ENCODE measurements around the gene CARD11.
"Not testable (repeated sequence)": the region's sequence is repeated elsewhere in the genome, so short reads cannot be mapped to it uniquely, and the experiment has no call there.

The CARD11 gene

GRCh38 chr7:3041986-3042675 lies 1.5 kb downstream of the CARD11 start:
- Mint-ChIP-seq H3K9me3 (no peaks in the 10 kb centered on the region), H3K36me3 (ENCODE audit: low read depth) (peaks cover 31% of the 10 kb centered on the region), H3K4me1 (ENCODE audit: low read depth) (peaks cover 51% of the 10 kb centered on the region), H3K4me3 (peak overlapping the region; percentile 96), H3K27ac (peak overlapping the region; percentile 50), H3K27me3 (ENCODE audit: low read depth) (no peaks in the 10 kb centered on the region)

- Mint-ChIP-seq H3K36me3 (ENCODE audit: low read depth) (peaks cover 36% of the 10 kb centered on the region), H3K4me1 (ENCODE audit: low read depth) (peaks cover 54% of the 10 kb centered on the region)
Measured at GRCh38 chr7:3039787-3040186, 3.9 kb downstream of the CARD11 start.

DNA sequence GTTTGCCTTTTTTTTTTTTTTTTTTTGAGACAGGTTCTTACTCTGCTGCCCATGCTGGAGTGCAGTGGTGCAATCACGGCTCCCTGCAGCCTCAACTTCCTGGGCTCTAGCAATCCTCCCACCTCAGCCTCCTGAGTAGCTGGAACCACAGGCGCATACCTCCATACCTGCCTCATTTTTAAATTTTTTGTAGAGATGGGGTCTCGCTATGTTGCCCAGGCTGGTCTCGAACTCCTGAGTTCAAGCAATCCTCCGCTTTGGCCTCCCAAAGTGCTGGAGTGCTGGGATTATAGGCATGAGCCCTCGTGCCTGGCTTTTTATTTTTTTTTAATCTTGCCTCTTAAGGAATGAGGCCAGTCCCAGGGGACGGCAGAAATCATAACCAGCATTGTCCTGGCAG lies 5.7 kb downstream of the CARD11 start:
- not testable (repeated sequence) for H3K27me3 Mint-ChIP-seq (ENCODE audit: low read depth); H3K4me3 Mint-ChIP-seq; H3K9me3 Mint-ChIP-seq
- Mint-ChIP-seq H3K36me3 (ENCODE audit: low read depth) (peaks cover 42% of the 10 kb centered on the region), H3K4me1 (ENCODE audit: low read depth) (peaks cover 56% of the 10 kb centered on the region), H3K27ac (peak overlapping the region; percentile 59)

More at GRCh38 chr7:3039787-3040186, 3.9 kb downstream of the CARD11 start:
- peak overlapping the region; percentile 47 for H3K27ac Mint-ChIP-seq
- peak overlapping the region; percentile 61 for H3K4me3 Mint-ChIP-seq
- H3K27me3 Mint-ChIP-seq (ENCODE audit: low read depth) = no peaks in the 10 kb centered on the region
- no peaks in the 10 kb centered on the region for H3K9me3 Mint-ChIP-seq

GRCh38 chr7:3037259-3037658 lies 6.4 kb downstream of the CARD11 start:
- Mint-ChIP-seq H3K4me1 (ENCODE audit: low read depth) (peaks cover 51% of the 10 kb centered on the region), H3K27me3 (ENCODE audit: low read depth) (no peaks in the 10 kb centered on the region), H3K36me3 (ENCODE audit: low read depth) (peaks cover 42% of the 10 kb centered on the region), H3K27ac (no peak overlapping the region), H3K4me3 (no peak overlapping the region), H3K9me3 (no peaks in the 10 kb centered on the region)

- Mint-ChIP-seq H3K4me1 (ENCODE audit: low read depth) (peaks cover 42% of the 10 kb centered on the region), H3K36me3 (ENCODE audit: low read depth) (peaks cover 43% of the 10 kb centered on the region), H3K9me3 (no peaks in the 10 kb centered on the region), H3K4me3 (no peak overlapping the region), H3K27me3 (ENCODE audit: low read depth) (no peaks in the 10 kb centered on the region), H3K27ac (no peak overlapping the region)
Measured at GRCh38 chr7:3034591-3035150, 9.0 kb downstream of the CARD11 start.

GRCh38 chr7:3033581-3033980 lies 10.1 kb downstream of the CARD11 start:
- Mint-ChIP-seq H3K4me1 (ENCODE audit: low read depth) (peaks cover 45% of the 10 kb centered on the region), H3K9me3 (no peaks in the 10 kb centered on the region), H3K4me3 (no peak overlapping the region), H3K27ac (no peak overlapping the region), H3K36me3 (ENCODE audit: low read depth) (peaks cover 40% of the 10 kb centered on the region), H3K27me3 (ENCODE audit: low read depth) (no peaks in the 10 kb centered on the region)

DNA sequence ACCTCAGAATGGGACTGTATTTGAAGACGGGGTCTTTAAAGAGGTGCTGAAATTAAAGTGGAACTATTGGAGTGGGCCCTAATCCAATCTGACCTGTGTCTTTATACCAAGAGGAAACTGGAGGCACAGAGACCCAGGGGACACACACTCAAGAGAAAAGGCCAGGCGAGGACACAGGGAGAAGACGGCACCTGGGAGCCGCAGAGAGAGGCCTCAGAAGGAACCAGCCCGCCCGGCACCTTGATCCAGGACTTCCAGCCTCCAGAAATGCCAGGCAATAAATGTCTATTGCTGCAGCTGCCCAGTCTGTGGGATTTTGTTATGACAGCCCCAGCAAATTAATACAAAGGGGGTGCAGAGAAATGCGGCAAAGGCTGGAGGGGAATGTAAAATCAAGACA lies 10.5 kb downstream of the CARD11 start:
- Mint-ChIP-seq H3K4me3 (no peak overlapping the region), H3K27ac (peak overlapping the region; percentile 14), H3K9me3 (no peaks in the 10 kb centered on the region), H3K27me3 (ENCODE audit: low read depth) (no peaks in the 10 kb centered on the region), H3K36me3 (ENCODE audit: low read depth) (peaks cover 38% of the 10 kb centered on the region), H3K4me1 (ENCODE audit: low read depth) (peaks cover 45% of the 10 kb centered on the region)

DNA sequence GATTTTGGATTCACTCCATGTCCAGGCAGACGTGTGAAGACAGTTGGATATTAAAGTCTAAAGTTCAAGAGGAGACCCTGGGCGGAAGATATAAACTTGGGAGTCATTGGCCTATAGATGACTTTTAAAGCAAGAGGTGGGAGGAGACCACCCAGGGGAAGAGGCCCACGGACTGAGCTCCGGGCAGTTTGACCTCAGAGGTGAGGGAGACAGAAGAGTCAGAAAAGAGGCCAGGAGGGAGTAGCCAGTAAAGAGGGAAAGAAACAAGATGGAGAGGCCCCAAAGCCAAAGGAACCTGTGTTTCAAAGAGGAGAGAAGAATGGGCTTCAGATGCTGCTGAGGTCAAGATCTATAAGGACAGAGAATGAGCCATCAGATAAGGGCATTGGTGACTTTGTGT lies 11.4 kb downstream of the CARD11 start:
- H3K27me3 Mint-ChIP-seq (ENCODE audit: low read depth) = no peaks in the 10 kb centered on the region
- H3K36me3 Mint-ChIP-seq (ENCODE audit: low read depth) = peaks cover 42% of the 10 kb centered on the region
- H3K4me1 Mint-ChIP-seq (ENCODE audit: low read depth) = peaks cover 48% of the 10 kb centered on the region
- H3K27ac Mint-ChIP-seq = peak overlapping the region; percentile 19
- peaks cover 3% of the 10 kb centered on the region for H3K9me3 Mint-ChIP-seq
- H3K4me3 Mint-ChIP-seq = no peak overlapping the region

DNA sequence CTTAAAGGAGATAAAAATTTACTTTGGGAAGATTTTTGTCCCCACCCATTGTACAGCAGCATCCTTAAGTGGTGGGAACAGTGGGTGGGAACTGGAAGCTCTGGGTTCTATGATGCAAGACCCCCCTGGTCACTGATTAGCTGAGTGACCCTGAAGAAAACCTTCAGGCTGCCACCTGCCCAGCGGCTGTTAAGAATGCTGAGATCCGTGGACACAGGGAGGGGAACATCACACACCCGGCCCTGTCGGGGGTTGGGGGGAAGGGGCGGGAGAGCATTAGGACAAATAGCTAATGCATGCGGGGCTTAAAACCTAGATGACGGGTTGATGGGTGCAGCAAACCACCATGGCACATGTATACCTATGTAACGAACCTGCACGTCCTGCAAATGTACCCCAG lies 14.5 kb downstream of the CARD11 start:
- Mint-ChIP-seq H3K9me3 (peaks cover 14% of the 10 kb centered on the region), H3K27ac (no peak overlapping the region), H3K4me3 (no peak overlapping the region), H3K36me3 (ENCODE audit: low read depth) (peaks cover 56% of the 10 kb centered on the region), H3K27me3 (ENCODE audit: low read depth) (no peaks in the 10 kb centered on the region), H3K4me1 (ENCODE audit: low read depth) (peaks cover 42% of the 10 kb centered on the region)

DNA sequence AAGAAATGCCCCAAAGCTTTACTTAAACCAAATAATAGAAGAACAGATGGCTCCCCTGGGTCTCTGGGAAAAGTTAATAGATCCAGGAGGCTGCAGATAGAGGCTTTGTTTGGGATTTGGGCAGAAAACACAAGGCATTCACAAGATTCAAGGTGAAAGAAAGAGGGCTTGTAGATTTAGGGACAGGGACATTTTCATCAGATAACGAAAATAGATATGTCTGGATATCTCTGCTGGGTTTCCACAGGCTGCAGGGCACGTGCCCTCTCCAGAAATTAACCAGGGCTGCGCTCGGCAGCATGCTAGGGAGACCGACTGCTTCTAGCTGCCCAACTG lies 14.9 kb downstream of the CARD11 start:
- no peaks in the 10 kb centered on the region for H3K27me3 Mint-ChIP-seq (ENCODE audit: low read depth)
- H3K27ac Mint-ChIP-seq = no peak overlapping the region
- H3K9me3 Mint-ChIP-seq = peaks cover 18% of the 10 kb centered on the region
- peaks cover 60% of the 10 kb centered on the region for H3K36me3 Mint-ChIP-seq (ENCODE audit: low read depth)
- H3K4me1 Mint-ChIP-seq (ENCODE audit: low read depth) = peaks cover 42% of the 10 kb centered on the region
- H3K4me3 Mint-ChIP-seq = peak overlapping the region; percentile 39

GRCh38 chr7:3028071-3028757 lies 15.5 kb downstream of the CARD11 start:
- Mint-ChIP-seq H3K27ac (peak overlapping the region; percentile 63), H3K36me3 (ENCODE audit: low read depth) (peaks cover 57% of the 10 kb centered on the region)

GRCh38 chr7:3027005-3027845 lies 16.4 kb downstream of the CARD11 start:
- Mint-ChIP-seq H3K36me3 (ENCODE audit: low read depth) (peaks cover 62% of the 10 kb centered on the region), H3K27me3 (ENCODE audit: low read depth) (no peaks in the 10 kb centered on the region), H3K4me3 (no peak overlapping the region), H3K27ac (no peak overlapping the region), H3K4me1 (ENCODE audit: low read depth) (peaks cover 37% of the 10 kb centered on the region), H3K9me3 (peaks cover 22% of the 10 kb centered on the region)

More at GRCh38 chr7:3028071-3028757, 15.5 kb downstream of the CARD11 start:
- Mint-ChIP-seq H3K27me3 (ENCODE audit: low read depth) (no peaks in the 10 kb centered on the region), H3K4me1 (ENCODE audit: low read depth) (peaks cover 39% of the 10 kb centered on the region), H3K9me3 (peaks cover 18% of the 10 kb centered on the region), H3K4me3 (peak overlapping the region; percentile 39)

GRCh38 chr7:3025616-3026015 lies 18.1 kb downstream of the CARD11 start:
- Mint-ChIP-seq H3K9me3 (peaks cover 38% of the 10 kb centered on the region), H3K36me3 (ENCODE audit: low read depth) (peaks cover 63% of the 10 kb centered on the region), H3K27ac (no peak overlapping the region), H3K4me1 (ENCODE audit: low read depth) (peaks cover 38% of the 10 kb centered on the region), H3K4me3 (no peak overlapping the region), H3K27me3 (ENCODE audit: low read depth) (no peaks in the 10 kb centered on the region)

- Mint-ChIP-seq H3K4me1 (ENCODE audit: low read depth) (peaks cover 11% of the 10 kb centered on the region), H3K27ac (no peak overlapping the region), H3K27me3 (ENCODE audit: low read depth) (no peaks in the 10 kb centered on the region), H3K4me3 (no peak overlapping the region), H3K9me3 (peaks cover 44% of the 10 kb centered on the region), H3K36me3 (ENCODE audit: low read depth) (peaks cover 64% of the 10 kb centered on the region)
Measured at GRCh38 chr7:3021825-3022224, 21.8 kb downstream of the CARD11 start.

Data from T-helper 1 cell treated with Interleukin-12 subunit alpha and Interleukin-12 subunit beta and Interleukin-4 antibody, amounts not matched to agents 30 μg/mL and 1 μg/mL, for 36 hours (primary cell).